Endodermal cell (in vitro differentiated cells): ENCODE data around the gene ZYG11B. TPM values are rescaled to one million over a fixed set of nuclear protein-coding genes. Genes with fewer than 3 reads are reported as not detected.
A peak's percentile ranks its signal among the peaks of the same experiment; 100 is the strongest.

ENCODE experiments used
- DNase-seq: peaks from one replicate; pipeline ENCODE4 v3.0.0-alpha.2; 2017
- H3K27ac ChIP-seq: 2 replicates; pipeline ENCODE4 v1.5.1; 2013; ENCODE audit warnings: mild to moderate bottlenecking, low read depth, low read length, moderate library complexity
- H3K27me3 ChIP-seq: 2 replicates; pipeline ENCODE4 v1.6.1; 2013; ENCODE audit warnings: mild to moderate bottlenecking, low read length, moderate library complexity; ENCODE audit not compliant: insufficient read depth, control insufficient read depth, poor library complexity, severe bottlenecking
- H3K36me3 ChIP-seq: 2 replicates; pipeline ENCODE4 v1.7.0; 2013; ENCODE audit warnings: mild to moderate bottlenecking, low read length, moderate library complexity; ENCODE audit not compliant: control insufficient read depth, insufficient read depth
- H3K4me1 ChIP-seq: one replicate; pipeline ENCODE4 v1.7.0; 2013; ENCODE audit warnings: low read length; ENCODE audit not compliant: control insufficient read depth, insufficient read depth
- H3K4me3 ChIP-seq: 2 replicates; pipeline ENCODE4 v1.5.1; 2013; ENCODE audit warnings: mild to moderate bottlenecking, low read length, moderate library complexity
- H3K9ac ChIP-seq: 2 replicates; pipeline ENCODE4 v1.6.1; 2013; ENCODE audit warnings: mild to moderate bottlenecking, low read length, moderate library complexity; ENCODE audit not compliant: poor library complexity, severe bottlenecking; ENCODE audit errors: extremely low read depth
- H3K9me3 ChIP-seq: 2 replicates; pipeline ENCODE4 v1.6.1; 2013; ENCODE audit warnings: mild to moderate bottlenecking, low read length, moderate library complexity; ENCODE audit not compliant: control insufficient read depth
- H3K27ac Mint-ChIP-seq: 2 replicates; pipeline ENCODE4 v1.8.0; 2020; ENCODE audit warnings: mixed read lengths
- H3K27me3 Mint-ChIP-seq: 2 replicates; pipeline ENCODE4 v1.8.0; 2021; ENCODE audit warnings: mild to moderate bottlenecking, mixed read lengths; ENCODE audit not compliant: insufficient read depth
- H3K36me3 Mint-ChIP-seq: 2 replicates; pipeline ENCODE4 v1.8.0; 2020; ENCODE audit warnings: low read depth, mixed read lengths
- H3K4me1 Mint-ChIP-seq: 2 replicates; pipeline ENCODE4 v1.8.0; 2020; ENCODE audit warnings: mixed read lengths
- H3K4me3 Mint-ChIP-seq: 2 replicates; pipeline ENCODE4 v1.8.0; 2020; ENCODE audit warnings: mild to moderate bottlenecking, moderate library complexity, mixed read lengths
- H3K9me3 Mint-ChIP-seq: 2 replicates; pipeline ENCODE4 v1.8.0; 2020; ENCODE audit warnings: mild to moderate bottlenecking, mixed read lengths
- WGBS, 2 experiments: methylation state at CpG; one replicate each; pipeline versions ENCODE4 v1.1.5 to v1.1.7; 2013; ENCODE audit warnings: missing lambda C conversion rate in 2 of 2, mixed read lengths in 1 of 2; ENCODE audit not compliant: insufficient coverage in 1 of 2, insufficient read length in 1 of 2; 5-methylcytosine and 5-hydroxymethylcytosine counted together
- total RNA-seq, 2 donors: library from RNA; stranded (reverse); fragmentation: NEBNext Ultra II Directional in 1 of 2; extraction: Animal tissue kit (Norgen Biotek cat#: 25700) in 1 of 2; gene quantifications; 2 replicates in 1 of 2; 3 replicates in 1 of 2; pipeline ENCODE4 v1.2.1, GENCODE V29; 2021
- TF ChIP-seq, protein P1 (sequence below): fragments of 200-600 bp; sonication (generic); conservative IDR thresholded peaks from 2 replicates; pipeline ENCODE4 v1.5.0; 2021; ENCODE audit warnings: antibody characterized with exemption, mild to moderate bottlenecking

Gene ZYG11B
- total RNA-seq, 2 donors from 2014 or later, result 24.8 to 30.2 TPM

DNA sequence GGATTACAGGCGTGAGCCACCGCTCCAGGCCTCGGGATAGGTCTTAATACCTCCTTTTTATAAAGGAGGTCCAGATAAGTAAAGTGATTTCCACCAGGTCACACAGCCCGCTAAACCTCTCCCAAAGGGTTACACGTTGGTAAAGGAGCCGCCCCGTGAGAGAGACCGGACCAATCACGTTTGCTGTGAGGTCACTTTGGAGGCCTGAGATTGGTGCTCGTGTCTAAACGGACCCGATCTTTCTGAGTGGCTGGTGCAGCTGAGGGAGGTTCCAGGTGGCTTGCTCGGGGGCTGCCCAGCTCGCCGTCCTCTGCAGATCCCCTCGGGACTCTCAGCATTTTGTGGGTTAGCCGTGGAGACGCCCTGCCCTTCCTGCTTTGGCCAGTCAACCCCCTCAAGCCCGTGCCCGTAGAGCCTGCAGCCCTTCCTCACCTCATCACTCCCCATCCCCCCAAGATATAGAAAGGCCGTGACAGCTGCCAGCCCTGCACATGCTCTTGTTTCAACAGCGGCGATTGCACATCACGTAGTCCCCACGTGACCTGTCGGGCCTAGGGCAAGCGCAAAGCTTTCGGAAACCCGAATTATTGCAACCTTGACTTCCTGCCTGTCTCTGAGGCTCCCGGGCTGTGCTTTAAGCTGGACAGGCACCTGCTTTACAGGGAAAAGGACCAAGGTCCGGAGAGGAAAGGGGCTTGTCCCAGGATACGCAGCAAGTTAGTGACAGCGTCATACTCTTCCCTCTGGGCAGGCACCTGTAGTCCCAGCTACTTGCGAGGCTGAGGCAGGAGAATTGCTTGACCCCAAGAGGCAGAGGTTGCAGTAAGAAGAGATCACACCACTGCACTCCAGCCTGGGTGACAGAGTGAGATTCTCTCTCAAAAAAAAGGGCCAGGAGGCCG lies 23.1 kb upstream of the ZYG11B start:
- WGBS, 2 experiments, result 4 to 7% methylated on average over 9 to 35 of the region's 35 CpGs
- Histone ChIP-seq H3K4me3 (peak overlapping the region; percentile 84), H3K27me3 (no peaks in the 10 kb centered on the region), H3K9ac (peak overlapping the region; percentile 56), H3K36me3 (no peaks in the 10 kb centered on the region), H3K9me3 (no peaks in the 10 kb centered on the region), H3K4me1 (no peaks in the 10 kb centered on the region), H3K27ac (peak overlapping the region; percentile 30)
- H3K36me3 Mint-ChIP-seq, result no peaks in the 10 kb centered on the region
- H3K9me3 Mint-ChIP-seq, result peaks cover under 1% of the 10 kb centered on the region
- peaks cover 8% of the 10 kb centered on the region for H3K27me3 Mint-ChIP-seq
- peaks cover 2% of the 10 kb centered on the region for H3K4me1 Mint-ChIP-seq
- TF ChIP-seq, protein P1, sequence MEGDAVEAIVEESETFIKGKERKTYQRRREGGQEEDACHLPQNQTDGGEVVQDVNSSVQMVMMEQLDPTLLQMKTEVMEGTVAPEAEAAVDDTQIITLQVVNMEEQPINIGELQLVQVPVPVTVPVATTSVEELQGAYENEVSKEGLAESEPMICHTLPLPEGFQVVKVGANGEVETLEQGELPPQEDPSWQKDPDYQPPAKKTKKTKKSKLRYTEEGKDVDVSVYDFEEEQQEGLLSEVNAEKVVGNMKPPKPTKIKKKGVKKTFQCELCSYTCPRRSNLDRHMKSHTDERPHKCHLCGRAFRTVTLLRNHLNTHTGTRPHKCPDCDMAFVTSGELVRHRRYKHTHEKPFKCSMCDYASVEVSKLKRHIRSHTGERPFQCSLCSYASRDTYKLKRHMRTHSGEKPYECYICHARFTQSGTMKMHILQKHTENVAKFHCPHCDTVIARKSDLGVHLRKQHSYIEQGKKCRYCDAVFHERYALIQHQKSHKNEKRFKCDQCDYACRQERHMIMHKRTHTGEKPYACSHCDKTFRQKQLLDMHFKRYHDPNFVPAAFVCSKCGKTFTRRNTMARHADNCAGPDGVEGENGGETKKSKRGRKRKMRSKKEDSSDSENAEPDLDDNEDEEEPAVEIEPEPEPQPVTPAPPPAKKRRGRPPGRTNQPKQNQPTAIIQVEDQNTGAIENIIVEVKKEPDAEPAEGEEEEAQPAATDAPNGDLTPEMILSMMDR, result no peak
- peak; percentile 97 for DNase-seq
- H3K4me3 Mint-ChIP-seq, result peak overlapping the region; percentile 77
- peak overlapping the region; percentile 95 for H3K27ac Mint-ChIP-seq

DNA sequence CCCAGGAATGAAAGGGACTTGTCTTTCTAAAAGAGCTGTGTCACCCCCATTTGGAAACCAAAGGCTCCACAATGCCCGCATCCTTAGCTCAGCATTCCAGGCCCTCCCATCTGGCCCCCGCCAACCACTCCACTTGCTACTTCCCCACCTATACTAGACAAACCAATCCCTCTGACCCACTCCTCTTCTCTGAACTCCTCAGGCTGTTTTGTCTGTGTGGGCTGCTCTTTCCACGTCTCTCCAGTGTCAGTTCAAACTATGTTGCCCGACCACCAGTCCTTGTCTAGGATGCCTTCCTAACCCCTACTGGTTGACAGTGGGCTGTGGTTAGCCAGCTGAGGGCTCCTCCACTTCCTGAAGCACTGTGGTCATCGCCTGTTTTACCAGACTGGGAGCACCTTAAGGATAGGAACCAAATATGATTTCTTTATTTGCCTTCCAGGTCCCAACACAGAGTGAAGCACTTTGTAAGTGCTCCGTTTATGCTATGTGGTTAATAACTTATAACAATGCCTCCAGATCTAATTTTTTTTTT lies 20.1 kb upstream of the ZYG11B start:
- no peak overlapping the region for H3K27ac Mint-ChIP-seq
- H3K27me3 ChIP-seq, result no peaks in the 10 kb centered on the region
- H3K36me3 Mint-ChIP-seq, result no peaks in the 10 kb centered on the region
- H3K9me3 ChIP-seq, result no peaks in the 10 kb centered on the region
- H3K27ac ChIP-seq, result no peak overlapping the region
- TF ChIP-seq, protein P1, result no peak
- peak; percentile 47 for DNase-seq
- no peak overlapping the region for H3K4me3 ChIP-seq
- peaks cover 8% of the 10 kb centered on the region for H3K27me3 Mint-ChIP-seq
- H3K4me1 Mint-ChIP-seq, result peaks cover 2% of the 10 kb centered on the region
- no peaks in the 10 kb centered on the region for H3K9me3 Mint-ChIP-seq
- no peak overlapping the region for H3K4me3 Mint-ChIP-seq
- no peaks in the 10 kb centered on the region for H3K4me1 ChIP-seq
- WGBS, 2 experiments, result 90 to 93% methylated on average over 4 to 5 of the region's 6 CpGs
- H3K9ac ChIP-seq, result no peak overlapping the region
- no peaks in the 10 kb centered on the region for H3K36me3 ChIP-seq

DNA sequence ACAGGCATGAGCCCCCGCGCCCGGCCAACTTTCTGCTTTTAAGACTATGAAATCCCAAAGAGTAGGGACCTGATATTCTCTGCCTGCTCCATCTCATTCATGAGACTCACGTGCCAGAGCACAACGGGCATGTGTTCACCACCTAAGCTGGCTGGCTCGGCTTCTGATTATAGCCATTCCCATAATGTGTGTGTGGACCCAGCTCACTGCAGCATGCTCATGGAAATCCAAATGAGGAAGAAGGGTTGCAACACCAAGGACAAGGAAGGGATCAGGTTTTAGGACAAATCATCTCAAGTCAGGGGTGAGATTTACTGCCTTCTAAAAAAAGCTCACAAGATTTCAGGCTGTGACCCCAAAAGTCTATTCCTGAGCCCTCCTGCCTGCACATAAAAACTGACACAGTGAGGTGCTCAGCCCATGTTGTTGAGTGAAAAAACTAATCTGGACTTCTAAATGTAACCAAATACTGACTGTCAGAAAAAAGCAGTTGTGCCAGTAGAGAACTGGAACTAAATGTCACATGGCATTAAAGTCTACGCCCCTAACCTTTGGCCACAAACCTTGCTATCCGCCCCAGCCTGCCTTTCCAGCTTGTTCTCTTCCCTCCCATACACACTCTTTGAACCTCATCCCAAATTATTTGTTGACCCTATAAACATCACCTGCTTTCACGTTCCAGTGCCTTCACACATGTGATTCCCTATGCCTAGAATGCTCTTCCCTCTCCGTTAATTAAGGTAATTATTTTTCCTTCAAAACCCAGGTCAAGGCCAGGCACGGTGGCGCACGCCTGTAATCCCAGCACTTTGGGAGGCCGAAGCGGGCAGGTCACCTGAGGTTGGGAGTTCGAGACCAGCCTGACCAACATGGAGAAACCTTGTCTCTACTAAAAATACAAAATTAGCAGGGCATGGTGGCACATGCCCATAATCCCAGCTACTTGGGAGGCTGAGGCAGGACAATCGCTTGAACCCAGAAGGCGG lies 19.0 kb upstream of the ZYG11B start:
- Mint-ChIP-seq H3K27ac (no peak overlapping the region), H3K9me3 (no peaks in the 10 kb centered on the region), H3K27me3 (peaks cover 8% of the 10 kb centered on the region), H3K36me3 (no peaks in the 10 kb centered on the region), H3K4me1 (peaks cover 2% of the 10 kb centered on the region), H3K4me3 (no peak overlapping the region)
- no peak overlapping the region for H3K9ac ChIP-seq
- no peaks in the 10 kb centered on the region for H3K4me1 ChIP-seq
- H3K27me3 ChIP-seq, result no peaks in the 10 kb centered on the region
- DNase-seq, result no peak
- TF ChIP-seq, protein P1, result no peak
- no peak overlapping the region for H3K4me3 ChIP-seq
- 88 to 95% methylated on average over 16 to 18 of the region's 18 CpGs for WGBS, 2 experiments
- H3K27ac ChIP-seq, result no peak overlapping the region
- H3K9me3 ChIP-seq, result no peaks in the 10 kb centered on the region
- no peaks in the 10 kb centered on the region for H3K36me3 ChIP-seq
